ENCODE measurements around the gene CXCL13. TPM values are rescaled to one million over a fixed set of nuclear protein-coding genes. Genes with fewer than 3 reads are reported as not detected.

Gene CXCL13
- total RNA-seq, 6 experiments from 2014 or later = not detected

GRCh38 chr4:77582711-77583110 is 22.9 kb upstream of the CXCL13 start:
- Mint-ChIP-seq H3K27ac (no peak overlapping the region), H3K36me3 (ENCODE audit: low read depth) (no peaks in the 10 kb centered on the region), H3K4me1 (ENCODE audit: low read depth) (peaks cover 33% of the 10 kb centered on the region), H3K27me3 (ENCODE audit: insufficient read depth) (peaks cover 14% of the 10 kb centered on the region), H3K9me3 (peaks cover 3% of the 10 kb centered on the region; the same call in 1 of the 2 replicates), H3K4me3 (no peak overlapping the region)
- TF ChIP-seq CTCF (IDR thresholded peaks at IDR 0.05) = no peak
- DNase-seq = no peak

DNA sequence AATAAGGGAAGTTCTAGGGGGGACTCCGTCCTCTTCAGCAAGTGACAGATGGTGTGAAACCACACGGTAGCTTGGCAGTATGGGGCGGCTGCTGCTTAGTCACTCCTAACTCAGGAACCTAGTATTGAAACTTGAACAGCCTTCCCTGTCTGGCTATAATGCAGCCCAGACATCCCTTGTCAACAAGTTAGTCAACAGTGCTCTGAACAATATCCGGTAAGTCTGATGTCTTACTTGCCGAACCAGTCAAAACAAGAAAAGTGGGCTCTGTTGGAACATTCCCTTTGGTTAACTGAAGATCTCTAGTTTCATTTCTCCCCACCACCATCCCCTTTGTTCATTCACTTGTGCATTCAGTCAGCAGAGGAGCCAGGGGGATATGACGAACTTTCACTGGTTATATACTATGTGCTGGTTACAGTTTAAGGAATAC is 18.7 kb upstream of the CXCL13 start:
- no peak overlapping the region for H3K27ac Mint-ChIP-seq
- H3K4me3 Mint-ChIP-seq = no peak overlapping the region
- TF ChIP-seq CTCF (IDR thresholded peaks at IDR 0.05) = no peak
- DNase-seq = no peak
- no peaks in the 10 kb centered on the region for H3K36me3 Mint-ChIP-seq (ENCODE audit: low read depth)
- H3K4me1 Mint-ChIP-seq (ENCODE audit: low read depth) = peaks cover 8% of the 10 kb centered on the region
- H3K27me3 Mint-ChIP-seq (ENCODE audit: insufficient read depth) = peaks cover 16% of the 10 kb centered on the region
- H3K9me3 Mint-ChIP-seq = no peaks in the 10 kb centered on the region

DNA sequence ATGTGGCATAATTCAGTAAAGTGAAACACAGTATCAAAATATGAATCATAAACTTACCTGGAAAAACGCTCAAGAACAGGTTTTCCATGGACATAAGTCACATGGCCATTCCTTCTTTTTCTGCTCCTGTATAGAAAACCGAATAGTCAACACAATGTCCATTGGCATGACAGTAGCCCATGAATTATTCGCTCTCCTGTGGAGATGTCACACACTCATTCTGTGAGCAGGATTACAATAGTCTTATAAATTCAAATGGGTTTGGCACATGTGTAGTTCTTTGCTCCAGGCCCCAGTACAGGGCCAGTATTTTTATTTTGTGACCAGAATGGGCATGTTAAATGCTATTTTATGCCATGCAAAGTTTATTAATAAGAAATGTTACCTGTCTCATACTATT is 15.1 kb upstream of the CXCL13 start:
- no peak for DNase-seq
- H3K4me3 Mint-ChIP-seq = no peak overlapping the region
- peaks cover 22% of the 10 kb centered on the region for H3K27me3 Mint-ChIP-seq (ENCODE audit: insufficient read depth)
- no peaks in the 10 kb centered on the region for H3K36me3 Mint-ChIP-seq (ENCODE audit: low read depth)
- H3K4me1 Mint-ChIP-seq (ENCODE audit: low read depth) = no peaks in the 10 kb centered on the region
- no peak overlapping the region for H3K27ac Mint-ChIP-seq
- no peaks in the 10 kb centered on the region for H3K9me3 Mint-ChIP-seq
- TF ChIP-seq CTCF (IDR thresholded peaks at IDR 0.05) = no peak

DNA sequence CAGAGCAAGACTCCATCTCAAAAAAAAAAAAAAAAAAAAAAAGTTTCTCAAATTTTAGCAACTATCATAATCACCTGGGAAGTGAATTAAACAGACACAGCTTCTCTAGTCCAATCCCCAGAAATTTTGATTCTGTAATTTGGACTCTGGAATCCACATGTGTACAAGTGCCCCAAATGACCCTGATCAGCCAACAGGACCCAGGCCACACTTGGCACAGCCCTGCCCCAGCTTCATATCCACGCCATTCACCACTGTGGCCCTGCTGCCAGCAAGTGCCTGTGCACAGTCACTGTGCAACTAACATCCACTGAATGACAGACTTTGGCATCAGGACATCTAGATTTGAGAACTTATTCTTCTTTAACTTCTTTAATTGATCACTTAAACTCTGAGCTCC is 14.1 kb upstream of the CXCL13 start:
- Mint-ChIP-seq H3K27me3 (ENCODE audit: insufficient read depth) (peaks cover 23% of the 10 kb centered on the region), H3K9me3 (no peaks in the 10 kb centered on the region), H3K36me3 (ENCODE audit: low read depth) (no peaks in the 10 kb centered on the region), H3K4me3 (no peak overlapping the region), H3K27ac (no peak overlapping the region), H3K4me1 (ENCODE audit: low read depth) (no peaks in the 10 kb centered on the region)
- DNase-seq = no peak
- TF ChIP-seq CTCF (IDR thresholded peaks at IDR 0.05) = no peak

DNA sequence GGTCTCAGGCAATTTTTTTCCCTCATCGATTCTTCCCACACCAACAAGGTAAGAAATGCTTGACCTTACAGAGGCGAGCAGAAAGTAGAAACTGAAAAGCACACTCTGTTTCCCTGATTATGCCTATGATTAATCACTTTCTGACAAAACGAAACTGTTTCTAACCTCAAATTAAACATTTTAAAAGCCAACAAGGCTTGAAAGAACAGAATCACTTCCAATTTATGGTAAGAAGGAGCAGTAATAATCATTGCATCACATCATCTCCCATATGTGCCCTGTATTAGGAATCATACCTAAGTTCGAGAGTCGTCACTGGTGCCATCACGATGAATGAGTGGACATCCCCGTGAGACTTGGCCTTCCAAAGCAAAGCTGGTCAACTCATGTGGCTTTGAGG is 12.5 kb upstream of the CXCL13 start:
- H3K4me1 Mint-ChIP-seq (ENCODE audit: low read depth) = no peaks in the 10 kb centered on the region
- H3K27ac Mint-ChIP-seq = no peak overlapping the region
- no peaks in the 10 kb centered on the region for H3K36me3 Mint-ChIP-seq (ENCODE audit: low read depth)
- H3K9me3 Mint-ChIP-seq = no peaks in the 10 kb centered on the region
- no peak overlapping the region for H3K4me3 Mint-ChIP-seq
- H3K27me3 Mint-ChIP-seq (ENCODE audit: insufficient read depth) = peaks cover 11% of the 10 kb centered on the region; the same call in 1 of the 2 replicates
- TF ChIP-seq CTCF (IDR thresholded peaks at IDR 0.05) = no peak
- DNase-seq = no peak

- H3K36me3 Mint-ChIP-seq (ENCODE audit: low read depth) = no peaks in the 10 kb centered on the region
- DNase-seq = no peak
- H3K27ac Mint-ChIP-seq = no peak overlapping the region
Measured at GRCh38 chr4:77593993-77594392, 11.6 kb upstream of the CXCL13 start.

More at GRCh38 chr4:77593993-77594392, 11.6 kb upstream of the CXCL13 start:
- Mint-ChIP-seq H3K9me3 (no peaks in the 10 kb centered on the region), H3K27me3 (ENCODE audit: insufficient read depth) (peaks cover 9% of the 10 kb centered on the region; the same call in 1 of the 2 replicates), H3K4me3 (no peak overlapping the region), H3K4me1 (ENCODE audit: low read depth) (no peaks in the 10 kb centered on the region)
- TF ChIP-seq CTCF (IDR thresholded peaks at IDR 0.05) = no peak

Data from HFFc6 (cell line).